A673 (cell line): ENCODE results near the gene SLC44A1.

ENCODE experiments used
- EZH2 ChIP-seq: fragments of 200-600 bp; sonication (generic); IDR thresholded peaks from 2 replicates; pipeline ENCODE4 v1.6.1; 2017; ENCODE audit warnings: borderline replicate concordance, low read depth, mild to moderate bottlenecking, mixed read lengths, antibody characterized with exemption, low read length; ENCODE audit not compliant: poor library complexity, severe bottlenecking
- TF ChIP-seq, protein P1 (sequence below): fragments of 300-800, 200-600 bp; sonication (generic); conservative IDR thresholded peaks from 2 replicates; pipeline ENCODE4 v1.5.1; 2017; ENCODE audit warnings: low read depth, mild to moderate bottlenecking, antibody characterized with exemption, low read length, moderate library complexity, mixed read lengths

DNA sequence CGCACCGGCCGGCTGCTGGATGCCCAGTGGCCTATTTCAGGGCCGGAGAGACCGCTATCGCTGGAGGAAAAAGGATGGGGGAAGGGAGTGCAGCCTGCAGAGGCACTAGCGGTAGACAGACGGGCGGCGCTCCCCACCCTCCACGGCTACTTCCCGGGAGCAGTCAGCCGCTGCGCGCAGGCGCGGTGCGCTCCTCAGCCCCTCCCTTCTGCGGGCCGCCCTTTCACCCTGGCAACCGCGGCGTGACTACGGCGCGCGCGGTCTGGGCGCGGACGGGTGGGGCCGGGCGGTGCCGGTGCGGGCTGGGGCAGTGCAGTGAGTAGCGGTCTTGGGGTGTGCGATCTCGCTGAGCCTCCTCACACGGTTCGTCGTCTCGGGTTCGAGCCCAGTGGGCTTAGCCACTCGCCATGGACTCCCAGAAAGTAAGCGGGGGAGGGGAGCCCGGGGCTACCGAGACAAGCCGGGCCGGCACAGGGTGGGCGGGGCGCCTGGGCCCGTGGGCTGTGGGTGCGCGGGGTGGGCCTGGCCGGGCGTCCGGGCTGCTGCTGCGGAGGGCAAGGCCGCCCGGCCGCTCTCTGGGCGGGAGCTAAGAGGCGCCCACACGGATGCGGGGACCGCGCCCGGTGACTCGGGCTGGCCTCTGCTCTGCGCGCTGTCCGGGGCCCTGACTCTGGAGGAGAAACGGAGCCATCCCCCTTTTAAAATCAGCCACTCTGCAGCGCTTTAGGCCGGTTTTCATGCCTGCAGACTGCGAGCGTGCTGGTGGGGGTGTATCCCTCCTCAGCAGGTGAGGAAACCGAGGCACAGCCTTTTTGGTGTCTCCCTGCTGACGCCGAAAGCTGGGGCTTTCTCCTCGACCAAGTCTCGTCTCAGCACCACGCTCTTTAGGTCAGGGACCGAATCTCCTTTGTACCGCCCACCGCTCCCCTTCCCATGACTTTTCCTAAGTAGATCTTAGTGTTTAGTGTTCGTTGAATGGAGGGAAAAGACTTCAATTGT, 203.7 kb downstream of the SLC44A1 start, which contains the start of gene FSD1L:
- TF ChIP-seq, protein P1, sequence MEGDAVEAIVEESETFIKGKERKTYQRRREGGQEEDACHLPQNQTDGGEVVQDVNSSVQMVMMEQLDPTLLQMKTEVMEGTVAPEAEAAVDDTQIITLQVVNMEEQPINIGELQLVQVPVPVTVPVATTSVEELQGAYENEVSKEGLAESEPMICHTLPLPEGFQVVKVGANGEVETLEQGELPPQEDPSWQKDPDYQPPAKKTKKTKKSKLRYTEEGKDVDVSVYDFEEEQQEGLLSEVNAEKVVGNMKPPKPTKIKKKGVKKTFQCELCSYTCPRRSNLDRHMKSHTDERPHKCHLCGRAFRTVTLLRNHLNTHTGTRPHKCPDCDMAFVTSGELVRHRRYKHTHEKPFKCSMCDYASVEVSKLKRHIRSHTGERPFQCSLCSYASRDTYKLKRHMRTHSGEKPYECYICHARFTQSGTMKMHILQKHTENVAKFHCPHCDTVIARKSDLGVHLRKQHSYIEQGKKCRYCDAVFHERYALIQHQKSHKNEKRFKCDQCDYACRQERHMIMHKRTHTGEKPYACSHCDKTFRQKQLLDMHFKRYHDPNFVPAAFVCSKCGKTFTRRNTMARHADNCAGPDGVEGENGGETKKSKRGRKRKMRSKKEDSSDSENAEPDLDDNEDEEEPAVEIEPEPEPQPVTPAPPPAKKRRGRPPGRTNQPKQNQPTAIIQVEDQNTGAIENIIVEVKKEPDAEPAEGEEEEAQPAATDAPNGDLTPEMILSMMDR, result 0 out of 2 replicates have a peak, but pooled peaks have one; percentile 24
- no peak for TF ChIP-seq EZH2
